Measurements from ENCODE around the gene DDIT4. TPM values are rescaled to one million over a fixed set of nuclear protein-coding genes. Genes with fewer than 3 reads are reported as not detected.

Gene DDIT4
- total and polyA plus RNA-seq, 2 donors = 137 to 277 TPM

DNA sequence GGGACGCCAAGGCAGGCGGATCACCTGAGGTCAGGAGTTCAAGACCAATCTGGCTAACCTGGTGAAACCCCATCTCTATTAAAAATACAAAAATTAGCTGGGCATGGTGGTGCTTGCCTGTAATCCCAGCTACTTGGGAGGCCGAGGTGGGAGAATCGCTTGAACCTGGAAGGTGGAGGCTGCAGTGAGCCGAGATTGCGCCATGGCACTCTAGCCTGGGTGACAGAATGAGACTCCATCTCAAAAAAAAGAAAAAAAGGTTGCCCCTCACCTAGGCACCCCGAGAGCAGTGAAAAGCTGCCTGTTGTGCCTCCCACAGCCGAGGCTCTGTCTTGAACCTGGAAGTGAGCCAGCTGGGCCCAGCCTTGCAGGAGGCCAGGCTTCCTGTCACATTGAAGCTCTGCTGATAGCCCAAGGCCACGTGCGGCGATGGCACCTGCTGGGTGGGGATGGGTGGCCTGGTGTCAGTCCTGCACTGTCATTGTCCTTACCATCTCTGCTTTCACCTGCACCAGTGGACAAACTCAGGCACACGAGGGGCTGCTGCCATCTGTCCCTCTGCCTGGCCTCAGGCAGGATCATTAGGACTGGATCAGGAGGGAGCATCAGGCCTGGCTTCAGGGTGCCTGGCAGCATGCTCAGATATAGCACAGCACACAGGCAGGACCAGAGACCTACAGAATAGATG is 43.2 kb downstream of the DDIT4 start:
- Histone ChIP-seq H3K4me1 (ENCODE audit: insufficient read depth) (no peaks in the 10 kb centered on the region), H3K4me3 (ENCODE audit: low read depth, low read length) (no peak overlapping the region), H3K27ac (ENCODE audit: low read depth) (peak overlapping the region; percentile 39), H3K36me3 (ENCODE audit: insufficient read depth) (no peaks in the 10 kb centered on the region)
- 72% methylated on average over 12 of the region's 12 CpGs for WGBS
- DNase-seq (ENCODE audit: extremely low spot score) = no peak

DNA sequence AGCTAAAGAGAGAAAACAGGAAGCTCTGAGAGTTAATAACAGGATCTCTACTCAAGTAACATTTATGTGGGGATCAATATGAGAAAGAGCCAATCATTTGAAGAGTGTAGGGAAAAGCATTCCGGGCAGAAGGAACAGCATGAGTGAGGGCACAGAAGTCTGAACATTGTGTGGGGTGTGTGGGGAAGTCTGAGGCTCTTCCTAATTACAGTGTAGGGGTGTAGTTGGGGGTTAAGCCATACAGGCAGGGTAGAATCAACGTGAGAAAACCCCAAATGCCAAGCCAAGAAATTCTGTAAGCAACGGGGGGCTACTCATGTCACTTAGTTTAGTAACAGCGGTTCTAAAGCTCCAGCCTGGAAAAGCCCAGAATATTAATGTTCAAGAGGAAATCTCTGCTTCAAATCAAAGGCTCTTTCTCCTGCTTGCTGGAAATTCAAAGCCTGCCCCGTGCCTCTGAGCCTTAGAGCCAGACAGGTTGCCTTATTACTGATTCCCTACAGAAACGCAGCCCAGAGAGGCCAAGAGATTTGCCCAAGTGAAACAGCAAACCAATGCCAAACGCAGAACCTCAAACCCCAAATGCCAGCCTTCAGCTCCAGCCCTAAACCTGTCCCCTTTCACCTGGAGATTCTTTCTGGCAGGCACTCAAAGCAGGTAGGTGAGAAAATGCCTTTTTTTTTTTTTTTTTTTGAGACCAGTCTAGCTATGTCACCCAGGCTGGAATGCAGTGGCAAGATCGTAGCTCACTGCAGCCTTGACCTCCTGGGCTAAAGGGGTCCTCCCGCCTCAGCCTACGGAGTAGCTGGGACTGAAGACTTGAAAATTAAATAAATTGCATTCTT is 44.9 kb downstream of the DDIT4 start:
- H3K27ac ChIP-seq (ENCODE audit: low read depth) = peak overlapping the region; percentile 66
- no peaks in the 10 kb centered on the region for H3K4me1 ChIP-seq (ENCODE audit: insufficient read depth)
- 75% methylated on average over 10 of the region's 10 CpGs for WGBS
- no peaks in the 10 kb centered on the region for H3K36me3 ChIP-seq (ENCODE audit: insufficient read depth)
- DNase-seq (ENCODE audit: extremely low spot score) = no peak
- no peak overlapping the region for H3K4me3 ChIP-seq (ENCODE audit: low read depth, low read length)

GRCh38 chr10:72319416-72320254 is 45.9 kb downstream of the DDIT4 start:
- H3K36me3 ChIP-seq (ENCODE audit: insufficient read depth) = no peaks in the 10 kb centered on the region
- WGBS = 2% methylated on average over 60 of the region's 60 CpGs
- no peak for DNase-seq (ENCODE audit: extremely low spot score)
- peak overlapping the region; percentile 97 for H3K27ac ChIP-seq (ENCODE audit: low read depth)
- H3K4me1 ChIP-seq (ENCODE audit: insufficient read depth) = no peaks in the 10 kb centered on the region
- peak overlapping the region; percentile 36 for H3K4me3 ChIP-seq (ENCODE audit: low read depth, low read length)

DNA sequence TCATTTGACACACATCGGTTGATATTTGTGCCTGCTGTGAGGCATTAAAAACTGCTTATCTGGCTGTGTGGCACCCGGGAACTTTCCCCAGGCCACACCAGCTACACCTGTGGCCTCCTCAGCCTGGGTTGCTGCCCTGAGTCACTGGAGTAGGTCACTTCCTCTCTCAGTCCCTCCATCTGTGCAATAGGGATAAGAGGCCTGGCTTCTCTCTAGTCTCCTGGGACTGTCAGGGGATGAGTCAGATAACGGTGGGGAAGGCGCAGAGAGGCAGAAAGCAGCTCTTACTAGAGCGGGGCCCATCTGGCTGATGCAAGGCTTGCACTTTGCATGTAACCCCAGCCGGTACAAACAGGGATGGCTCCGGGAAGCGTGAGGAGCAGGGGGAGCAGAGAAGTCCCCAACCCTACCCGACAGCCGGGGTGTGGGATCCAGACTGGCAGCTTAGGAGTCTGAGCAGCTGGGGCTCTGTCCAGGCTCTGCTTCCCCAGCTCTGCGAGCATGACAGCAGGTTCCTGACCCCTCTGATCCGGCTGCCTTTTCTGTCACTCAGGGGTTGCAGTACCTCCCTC is 47.0 kb downstream of the DDIT4 start:
- H3K27ac ChIP-seq (ENCODE audit: low read depth) = no peak overlapping the region
- no peaks in the 10 kb centered on the region for H3K36me3 ChIP-seq (ENCODE audit: insufficient read depth)
- DNase-seq (ENCODE audit: extremely low spot score) = no peak
- WGBS = 18% methylated on average over 12 of the region's 12 CpGs
- peaks cover 6% of the 10 kb centered on the region for H3K4me1 ChIP-seq (ENCODE audit: insufficient read depth)
- H3K4me3 ChIP-seq (ENCODE audit: low read depth, low read length) = no peak overlapping the region

GRCh38 chr10:72321248-72322029 is 47.7 kb downstream of the DDIT4 start:
- 74% methylated on average over 13 of the region's 13 CpGs for WGBS
- Histone ChIP-seq H3K4me1 (ENCODE audit: insufficient read depth) (peaks cover 6% of the 10 kb centered on the region), H3K4me3 (ENCODE audit: low read depth, low read length) (no peak overlapping the region), H3K36me3 (ENCODE audit: insufficient read depth) (no peaks in the 10 kb centered on the region), H3K27ac (ENCODE audit: low read depth) (no peak overlapping the region)
- no peak for DNase-seq (ENCODE audit: extremely low spot score)

DNA sequence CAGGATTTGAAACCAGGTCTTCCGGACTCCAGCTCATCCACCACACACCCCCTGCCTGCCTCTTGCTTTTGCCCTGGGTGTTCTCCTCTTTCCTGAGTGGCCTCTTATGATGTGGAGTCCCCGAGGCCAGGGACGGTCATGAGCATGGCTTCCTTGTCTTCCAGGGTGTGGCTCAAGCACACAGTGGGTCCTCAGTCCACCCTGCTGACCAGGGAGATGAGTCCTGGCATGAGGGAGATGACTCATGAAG is 48.2 kb downstream of the DDIT4 start:
- no peak overlapping the region for H3K27ac ChIP-seq (ENCODE audit: low read depth)
- no peaks in the 10 kb centered on the region for H3K36me3 ChIP-seq (ENCODE audit: insufficient read depth)
- WGBS = 78% methylated on average over 3 of the region's 3 CpGs
- H3K4me3 ChIP-seq (ENCODE audit: low read depth, low read length) = no peak overlapping the region
- H3K4me1 ChIP-seq (ENCODE audit: insufficient read depth) = peaks cover 6% of the 10 kb centered on the region
- DNase-seq (ENCODE audit: extremely low spot score) = no peak

GRCh38 chr10:72322280-72323058 is 48.7 kb downstream of the DDIT4 start:
- Histone ChIP-seq H3K36me3 (ENCODE audit: insufficient read depth) (no peaks in the 10 kb centered on the region), H3K4me3 (ENCODE audit: low read depth, low read length) (no peak overlapping the region), H3K4me1 (ENCODE audit: insufficient read depth) (peaks cover 6% of the 10 kb centered on the region), H3K27ac (ENCODE audit: low read depth) (peak overlapping the region; percentile 72)
- WGBS = 85% methylated on average over 16 of the region's 16 CpGs
- no peak for DNase-seq (ENCODE audit: extremely low spot score)

GRCh38 chr10:72323108-72323749 is 49.5 kb downstream of the DDIT4 start:
- Histone ChIP-seq H3K4me3 (ENCODE audit: low read depth, low read length) (no peak overlapping the region), H3K36me3 (ENCODE audit: insufficient read depth) (no peaks in the 10 kb centered on the region), H3K27ac (ENCODE audit: low read depth) (peak overlapping the region; percentile 72), H3K4me1 (ENCODE audit: insufficient read depth) (peaks cover 6% of the 10 kb centered on the region)
- no peak for DNase-seq (ENCODE audit: extremely low spot score)
- 95% methylated on average over 10 of the region's 10 CpGs for WGBS

DNA sequence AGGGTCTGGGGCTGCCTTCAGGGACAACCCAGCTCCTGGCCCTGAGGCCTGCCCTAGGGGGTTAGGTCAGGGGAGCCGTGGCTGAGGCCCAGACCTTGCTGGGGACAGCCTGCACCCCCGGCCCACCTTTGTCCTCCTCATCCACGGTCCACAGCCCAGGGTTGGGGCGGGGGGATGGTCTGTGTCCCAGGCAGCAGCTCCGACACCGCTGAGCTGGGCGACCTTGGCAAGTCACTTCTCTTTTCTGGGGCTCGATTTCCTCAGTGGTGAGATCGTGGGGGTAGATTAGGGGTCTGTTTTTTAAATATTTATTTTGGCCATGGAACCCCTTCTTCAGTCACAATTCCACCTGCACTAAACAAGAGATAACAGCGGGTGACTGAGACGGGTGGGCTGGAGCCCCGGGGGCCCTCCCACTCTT is 50.1 kb downstream of the DDIT4 start:
- 80% methylated on average over 12 of the region's 12 CpGs for WGBS
- Histone ChIP-seq H3K4me3 (ENCODE audit: low read depth, low read length) (no peak overlapping the region), H3K27ac (ENCODE audit: low read depth) (no peak overlapping the region), H3K4me1 (ENCODE audit: insufficient read depth) (peaks cover 6% of the 10 kb centered on the region), H3K36me3 (ENCODE audit: insufficient read depth) (no peaks in the 10 kb centered on the region)
- no peak for DNase-seq (ENCODE audit: extremely low spot score)
